CD4-positive, alpha-beta memory T cell (primary cell): ENCODE measurements around the gene HTRA1. TPM values are rescaled to one million over a fixed set of nuclear protein-coding genes. Genes with fewer than 3 reads are reported as not detected.
A peak's percentile ranks its signal among the peaks of the same experiment; 100 is the strongest.

Experiments used
- CTCF ChIA-PET: fragments of 350-600 bp; sonication (Branson Sonifier 250); formaldehyde crosslinking; loops from one replicate; lab custom pipeline; 2021; ENCODE audit warnings: inconsistent platforms; ENCODE audit not compliant: partially characterized antibody; lab: Charles Lee
- POLR2A ChIA-PET: fragments of 350-600 bp; sonication (Branson Sonifier 250); formaldehyde crosslinking; loops from one replicate; lab custom pipeline; 2021; ENCODE audit not compliant: partially characterized antibody; lab: Charles Lee
- DNase-seq, 5 donors: peaks; one replicate each; pipeline versions ENCODE4 v3.0.0 to v3.0.0-alpha.2; 2020 to 2022; ENCODE audit warnings: mixed read lengths in 1 of 5
- H3K27ac ChIP-seq: one replicate; pipeline ENCODE4 v1.7.0; 2013; ENCODE audit warnings: low read depth, low read length
- H3K27me3 ChIP-seq: 2 replicates; pipeline ENCODE4 v1.7.0; 2013; ENCODE audit warnings: mild to moderate bottlenecking, low read length, moderate library complexity; ENCODE audit not compliant: insufficient read depth
- H3K36me3 ChIP-seq: 2 replicates; pipeline ENCODE4 v1.7.0; 2013; ENCODE audit warnings: mild to moderate bottlenecking, low read length, moderate library complexity; ENCODE audit not compliant: insufficient read depth
- H3K4me1 ChIP-seq: 2 replicates; pipeline ENCODE4 v1.7.0; 2013; ENCODE audit warnings: mild to moderate bottlenecking, low read length, moderate library complexity; ENCODE audit not compliant: insufficient read depth
- H3K4me3 ChIP-seq, 2 donors: one replicate each; pipeline ENCODE4 v1.7.0; 2013; ENCODE audit warnings: low read length in 2 of 2, mild to moderate bottlenecking in 1 of 2
- H3K9me3 ChIP-seq, 2 donors: one replicate each; pipeline ENCODE4 v1.7.0; 2013; ENCODE audit warnings: low read length in 2 of 2, control low read depth in 1 of 2; ENCODE audit not compliant: control insufficient read depth in 1 of 2
- H3K27ac Mint-ChIP-seq, 7 donors: one replicate each; pipeline ENCODE4 v1.8.0; 2020 to 2021; ENCODE audit warnings: mixed read lengths in 7 of 7, mild to moderate bottlenecking in 6 of 7, inconsistent platforms in 3 of 7, moderate library complexity in 3 of 7
- H3K27me3 Mint-ChIP-seq, 2 donors: one replicate each; pipeline ENCODE4 v1.8.0; 2020 to 2021; ENCODE audit warnings: mixed read lengths in 2 of 2
- H3K36me3 Mint-ChIP-seq, 2 donors: one replicate each; pipeline ENCODE4 v1.8.0; 2020 to 2021; ENCODE audit warnings: mixed read lengths in 2 of 2, inconsistent platforms in 1 of 2, mild to moderate bottlenecking in 1 of 2
- H3K4me1 Mint-ChIP-seq, 4 donors: one replicate each; pipeline ENCODE4 v1.8.0; 2020 to 2021; ENCODE audit warnings: mixed read lengths in 4 of 4, mild to moderate bottlenecking in 1 of 4
- H3K4me3 Mint-ChIP-seq, 8 donors: one replicate each; pipeline ENCODE4 v1.8.0; 2020 to 2021; ENCODE audit warnings: mixed read lengths in 8 of 8, mild to moderate bottlenecking in 7 of 8, moderate library complexity in 6 of 8, inconsistent platforms in 3 of 8
- H3K9me3 Mint-ChIP-seq, 8 donors: one replicate each; pipeline ENCODE4 v1.8.0; 2020 to 2021; ENCODE audit warnings: mixed read lengths in 8 of 8, mild to moderate bottlenecking in 5 of 8, inconsistent platforms in 3 of 8, moderate library complexity in 1 of 8
- intact Hi-C: fragments of 100-400 bp; cut with micrococcal nuclease; formaldehyde crosslinking; loops from one replicate; pipeline ENCODE4 v1.15.1; 2023
- microRNA-seq: library from miRNA; unstranded; fragments of <30 nt; microRNA quantifications from one replicate; pipeline ENCODE4 v1.2.0, GENCODE V29; 2021; ENCODE audit warnings: borderline replicate concordance, borderline number of aligned reads, borderline microRNAs expressed, mixed read lengths
- polyA plus RNA-seq, 2 donors: library from polyadenylated mRNA; unstranded; fragments of 300-500 nt; fragmentation: Illumina TruSeq; gene quantifications; one replicate each; pipeline ENCODE4 v1.2.3, GENCODE V29; 2021
- total RNA-seq, 2 experiments: library from RNA; stranded (reverse); gene quantifications; one replicate each; pipeline ENCODE4 v1.2.3, GENCODE V29; 2021

HTRA1 gene
- total and polyA plus RNA-seq, 4 experiments from 2014 or later = 0.17 to 0.21 TPM; not detected in 2

GRCh38 chr10:122560279-122560804 lies 99.0 kb downstream of the HTRA1 start, which contains the start of gene DMBT1:
Gene DMBT1 (plus strand): TSS chr10:122560754. CDS start chr10:122560771, 17 bp downstream.
- Mint-ChIP-seq H3K4me3 (no peak within 1 kb of the TSS), H3K36me3 (no peaks in the 10 kb centered on the region), H3K4me1 (peaks cover 30 to 54% (median 39%) of the 10 kb centered on the region in 4 donors), H3K27me3 (no peaks in the 10 kb centered on the region), H3K9me3 (no peaks in the 10 kb centered on the region), H3K27ac (peak within 1 kb of the TSS in 5 of 7 donors; percentile 16 to 79 (median 38))
- no peaks in the 10 kb centered on the region for H3K36me3 ChIP-seq
- no peak for DNase-seq
- CTCF ChIA-PET = interaction anchor here (1.0 to 1.6 kb wide), 2 partner anchors 8 to 61 kb away, joined by 3 to 4 read pairs; no protein-coding TSS in a partner anchor
- H3K27me3 ChIP-seq = no peaks in the 10 kb centered on the region
- no peak within 1 kb of the TSS for H3K4me3 ChIP-seq
- H3K9me3 ChIP-seq = no peaks in the 10 kb centered on the region
- POLR2A ChIA-PET = no interaction called here
- intact Hi-C loops = loop anchor here (10.0 kb wide), 1 partner anchor 574 kb away; the partner anchor contains the start of gene HMX3
- H3K27ac ChIP-seq = no peak within 1 kb of the TSS
- peaks cover 31% of the 10 kb centered on the region for H3K4me1 ChIP-seq

GRCh38 chr10:122561212-122561611 lies 99.9 kb downstream of the HTRA1 start:
- Mint-ChIP-seq H3K27me3 (peaks cover 3 to 4% of the 10 kb centered on the region in 2 donors), H3K9me3 (no peaks in the 10 kb centered on the region), H3K36me3 (no peaks in the 10 kb centered on the region), H3K27ac (peak overlapping the region in 2 of 7 donors; percentile 31 to 45), H3K4me1 (peaks cover 34 to 58% (median 45%) of the 10 kb centered on the region in 4 donors), H3K4me3 (no peak overlapping the region)
- Histone ChIP-seq H3K9me3 (no peaks in the 10 kb centered on the region), H3K4me1 (peaks cover 34% of the 10 kb centered on the region), H3K4me3 (no peak overlapping the region), H3K36me3 (no peaks in the 10 kb centered on the region), H3K27ac (no peak overlapping the region), H3K27me3 (no peaks in the 10 kb centered on the region)
- intact Hi-C loops = loop anchor here (10.0 kb wide), 1 partner anchor 574 kb away; the partner anchor contains the start of gene HMX3
- POLR2A ChIA-PET = interaction anchor here (0.9 kb wide), 1 partner anchor 20 kb away, joined by 3 read pairs; no protein-coding TSS in a partner anchor
- DNase-seq = no peak
- CTCF ChIA-PET = no interaction called here

GRCh38 chr10:122561792-122562191 lies 100.4 kb downstream of the HTRA1 start:
- H3K4me1 Mint-ChIP-seq = peaks cover 34 to 57% (median 45%) of the 10 kb centered on the region in 4 donors
- intact Hi-C loops = loop anchor here (10.0 kb wide), 1 partner anchor 573 kb away; the partner anchor contains the start of gene HMX3
- H3K4me3 ChIP-seq = no peak overlapping the region
- ChIA-PET POLR2A (interaction anchor here (0.9 kb wide), 1 partner anchor 21 kb away, joined by 3 read pairs; no protein-coding TSS in a partner anchor), CTCF (no interaction called here)
- peaks cover 3 to 4% of the 10 kb centered on the region in 2 donors for H3K27me3 Mint-ChIP-seq
- no peaks in the 10 kb centered on the region for H3K36me3 ChIP-seq
- no peak overlapping the region for H3K27ac ChIP-seq
- peaks cover 34% of the 10 kb centered on the region for H3K4me1 ChIP-seq
- no peak overlapping the region for H3K4me3 Mint-ChIP-seq
- peak overlapping the region in 2 of 7 donors; percentile 11 to 31 for H3K27ac Mint-ChIP-seq
- no peaks in the 10 kb centered on the region for H3K27me3 ChIP-seq
- H3K36me3 Mint-ChIP-seq = no peaks in the 10 kb centered on the region
- H3K9me3 Mint-ChIP-seq = no peaks in the 10 kb centered on the region
- no peaks in the 10 kb centered on the region for H3K9me3 ChIP-seq
- no peak for DNase-seq

Small RNA genes within 50 kb of the gene (microRNA-seq; reads per million reads assigned to microRNA genes)
- 9.6 reads per million, percentile 39 among the genes with 10 or more reads in this experiment for gene MIR3941

Other genes with a start within 250 kb of the HTRA1 start
- gene BTBD16, start 190.3 kb upstream of the HTRA1 start, total RNA-seq = not detected
- under 1 TPM in 1 of 2 donors, not detected in 1; 0.09 TPM for gene BTBD16, start 190.3 kb upstream of the HTRA1 start, polyA plus RNA-seq
- gene PLEKHA1, start 86.8 kb upstream of the HTRA1 start, total RNA-seq = 10 to 100 TPM; 62.9 to 69.7 TPM
- gene PLEKHA1, start 86.8 kb upstream of the HTRA1 start, polyA plus RNA-seq = 10 to 100 TPM; 90.5 to 92.9 TPM
- not detected for gene ARMS2, start 6.9 kb upstream of the HTRA1 start, total RNA-seq
- gene ARMS2, start 6.9 kb upstream of the HTRA1 start, polyA plus RNA-seq = not detected
- gene DMBT1, start 99.2 kb downstream of the HTRA1 start, total RNA-seq = not detected
- gene DMBT1, start 99.2 kb downstream of the HTRA1 start, polyA plus RNA-seq = not detected
- not detected for gene C10orf120, start 238.3 kb downstream of the HTRA1 start, total RNA-seq
- gene C10orf120, start 238.3 kb downstream of the HTRA1 start, polyA plus RNA-seq = not detected